GM18861 (cell line): ENCODE data around the gene PLXNA2.

Experiments used
- ATAC-seq: cut with Tn5 transposase; IDR thresholded peaks from one replicate; pipeline ENCODE4 v1.9.1; 2021; ENCODE audit not compliant: unreplicated experiment

The PLXNA2 gene

DNA sequence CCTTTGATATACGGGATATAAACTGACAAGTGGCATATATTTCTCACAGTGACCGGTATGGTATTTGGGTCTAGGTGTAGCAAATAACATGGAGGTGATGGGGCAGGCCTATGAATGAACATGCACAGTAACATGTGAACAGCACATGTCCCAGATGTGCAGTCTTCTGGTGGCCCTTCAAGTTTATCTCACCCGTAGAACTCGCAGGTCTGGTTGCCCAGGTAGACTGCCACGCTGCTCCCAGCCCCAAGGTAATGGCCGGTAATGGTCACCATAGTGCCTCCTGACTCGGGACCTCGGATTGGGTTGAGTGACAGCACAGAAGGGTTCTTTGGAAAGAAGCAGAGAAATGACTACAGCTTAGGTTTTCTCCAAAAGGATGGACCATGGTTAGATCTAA is 192.0 kb downstream of the PLXNA2 start:
- no peak for ATAC-seq

DNA sequence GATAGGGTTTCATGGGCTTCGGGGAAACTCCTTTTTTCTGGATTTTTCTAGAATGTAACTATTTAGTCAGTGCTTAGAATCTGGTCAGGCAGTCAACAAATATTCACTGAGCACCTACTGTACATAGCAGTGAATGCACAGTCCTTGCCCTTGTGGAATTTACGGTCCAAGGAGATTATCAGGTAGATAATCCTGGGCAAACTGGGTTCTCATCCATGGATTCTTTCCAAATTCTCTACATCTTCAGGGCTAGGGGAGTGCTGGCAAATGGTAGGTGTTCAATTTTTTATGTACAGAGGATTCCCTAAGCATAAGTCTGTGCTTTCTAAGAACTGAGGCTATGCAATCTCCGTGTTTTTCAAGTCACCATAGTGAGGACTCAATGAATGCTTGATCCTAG is 192.5 kb downstream of the PLXNA2 start:
- no peak for ATAC-seq

DNA sequence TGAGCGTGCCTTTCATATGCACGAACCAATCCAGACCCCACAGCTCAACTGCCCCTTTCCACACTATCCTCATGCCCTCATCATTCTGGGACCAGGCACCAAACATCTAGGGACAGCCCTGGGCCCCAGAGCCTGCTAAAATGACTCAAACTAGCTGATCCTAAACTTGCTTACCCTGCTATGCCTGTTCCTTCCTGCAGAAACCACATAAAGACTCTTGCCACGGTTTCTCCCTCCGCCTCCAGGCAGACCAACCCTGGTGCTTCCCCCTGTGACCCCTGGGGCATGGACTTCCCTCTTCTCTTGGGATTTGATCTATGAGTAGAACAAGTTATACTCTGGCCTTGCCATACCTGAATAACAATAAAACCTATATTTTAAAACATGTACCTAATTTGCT is 195.3 kb downstream of the PLXNA2 start:
- no peak for ATAC-seq

DNA sequence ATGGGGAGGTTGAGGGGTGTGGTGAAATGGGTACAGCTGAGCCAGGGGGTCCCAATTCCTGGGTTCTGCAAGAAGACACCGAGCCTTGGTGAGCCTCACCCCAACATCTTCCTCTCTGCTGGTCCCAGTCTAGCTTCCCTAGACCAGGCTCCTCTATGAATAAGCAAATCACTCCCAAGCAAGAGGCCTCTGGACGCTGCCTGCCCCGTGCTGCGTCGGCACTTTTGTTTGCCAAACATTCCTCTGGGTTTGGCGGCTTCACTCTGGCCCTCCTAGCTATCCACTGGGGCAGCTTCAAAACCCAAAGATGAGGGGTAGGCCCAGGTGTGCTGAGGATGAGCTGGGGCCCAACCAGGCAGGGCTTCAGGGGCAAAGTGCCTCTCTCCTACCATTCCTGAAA is 196.2 kb downstream of the PLXNA2 start:
- no peak for ATAC-seq

DNA sequence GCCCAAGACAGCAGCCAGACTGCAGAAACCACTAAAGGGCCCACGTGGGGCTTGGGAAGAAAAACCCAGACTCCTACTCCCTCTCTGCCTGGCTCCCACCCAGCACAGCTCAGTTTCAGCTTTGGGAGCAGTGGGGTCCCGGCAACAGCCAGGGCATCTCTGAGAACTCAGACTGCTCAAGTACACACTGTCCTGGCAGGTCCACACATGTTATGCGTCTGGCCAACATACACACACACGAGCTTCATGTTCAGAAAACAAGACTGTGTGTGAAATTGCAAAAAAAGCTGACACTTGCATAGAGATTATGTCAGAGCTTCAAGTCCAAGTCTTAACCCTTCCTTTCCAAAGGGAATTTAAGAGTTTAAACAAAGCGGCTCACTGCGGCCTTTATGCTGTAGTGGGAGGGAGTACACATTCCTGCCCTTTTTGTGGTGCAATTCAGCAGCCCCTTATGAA is 196.7 kb downstream of the PLXNA2 start:
- ATAC-seq = no peak

DNA sequence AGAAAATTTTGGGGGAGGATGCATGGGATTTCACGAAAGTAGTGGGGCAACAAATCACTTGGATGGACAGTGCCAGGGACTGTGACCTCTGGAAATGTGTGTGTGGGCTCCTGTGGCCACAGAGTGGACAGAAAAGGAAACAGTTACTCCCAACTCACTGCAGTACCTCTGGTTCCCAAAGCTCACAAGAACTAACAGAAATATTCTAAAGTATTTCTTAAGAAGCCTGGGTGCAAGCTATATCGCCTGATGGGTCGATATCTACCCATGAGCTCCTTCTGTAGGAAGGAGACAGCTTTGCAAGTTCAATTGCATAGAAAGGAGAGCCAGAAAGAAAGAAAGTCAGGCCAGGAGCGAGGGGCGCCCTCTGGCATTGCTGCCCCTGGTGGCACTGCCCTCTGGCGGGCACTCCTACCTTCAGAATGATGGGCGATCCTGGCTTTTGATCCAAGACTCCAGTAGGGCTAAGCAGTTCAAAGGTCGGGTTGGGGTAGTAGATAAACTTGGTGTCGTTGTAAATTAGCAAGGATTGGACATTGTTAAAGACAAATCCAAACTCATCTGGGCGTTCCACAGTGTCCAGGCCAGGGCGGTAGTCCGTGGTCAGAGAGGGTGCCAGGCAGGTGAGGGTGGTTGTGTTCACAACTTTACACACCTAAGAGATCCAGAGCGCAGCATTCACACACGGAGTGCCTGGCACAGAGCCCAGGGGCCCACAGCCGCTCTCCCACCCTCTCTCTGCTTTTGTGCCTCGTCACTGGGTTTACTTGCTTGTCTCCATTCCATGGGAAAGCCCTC is 198.5 kb downstream of the PLXNA2 start:
- ATAC-seq = no peak

DNA sequence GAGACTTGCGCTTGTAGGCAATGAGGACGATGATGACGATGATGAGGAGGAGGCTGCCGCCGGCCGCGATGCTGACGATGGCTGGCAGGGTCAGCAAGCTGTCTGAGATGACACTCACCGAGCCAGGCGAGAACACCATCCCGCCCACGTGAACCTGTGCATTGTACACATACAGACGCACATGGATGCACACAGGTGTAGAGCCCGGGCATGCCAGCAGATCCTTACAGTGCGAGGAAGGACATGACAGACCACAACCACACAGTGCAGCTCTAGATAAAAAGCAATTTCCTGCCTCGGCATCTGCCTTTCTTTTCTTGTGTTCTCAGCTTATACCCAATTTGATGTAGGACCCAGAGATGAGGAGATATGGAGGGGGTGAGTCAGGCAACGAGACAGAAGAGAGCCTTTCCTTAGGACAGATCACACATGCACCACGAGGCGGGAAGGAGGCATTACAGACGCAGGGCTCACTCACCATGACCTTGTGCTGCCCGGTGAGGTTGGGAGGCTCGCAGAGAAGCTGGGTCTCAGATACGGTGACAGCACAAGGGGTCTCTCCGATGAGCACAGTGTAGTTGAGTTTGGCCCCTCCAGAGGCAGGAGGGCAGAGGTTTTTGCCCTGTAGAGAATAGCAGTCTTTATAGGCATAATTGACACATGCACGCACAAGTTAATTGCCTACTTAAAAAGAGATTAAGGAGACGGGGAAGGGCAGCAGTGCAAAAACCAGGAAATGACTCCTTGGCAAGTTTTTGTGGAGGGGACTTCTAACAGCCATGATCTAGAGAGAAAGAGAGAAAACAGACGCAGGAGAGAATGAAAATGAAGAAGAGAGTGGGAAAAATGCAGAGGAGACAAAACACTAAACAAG is 199.4 kb downstream of the PLXNA2 start:
- ATAC-seq = no peak

DNA sequence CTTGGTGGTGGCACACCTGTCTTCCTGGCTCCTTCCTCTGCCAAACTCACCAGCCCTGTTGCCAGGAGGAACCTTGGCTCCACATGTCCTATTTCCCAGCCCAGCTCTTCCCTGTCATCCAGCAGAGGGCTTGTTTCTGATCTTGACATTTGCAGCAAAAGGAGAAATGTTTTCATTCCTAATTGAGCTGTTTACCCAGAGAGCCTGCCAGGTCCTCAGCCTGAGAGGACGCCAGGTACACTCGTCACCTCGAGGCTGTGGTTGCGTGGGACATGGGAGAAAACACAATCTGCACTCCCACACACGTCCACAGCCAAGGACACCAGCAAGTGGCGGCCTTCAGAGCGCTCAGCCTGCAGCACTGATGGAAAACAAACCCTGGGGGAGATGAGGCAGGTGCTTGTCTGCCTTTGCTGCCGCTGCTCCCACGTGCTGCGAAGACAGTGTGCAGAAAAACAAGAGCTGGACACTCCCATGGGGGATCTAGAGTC is 200.4 kb downstream of the PLXNA2 start:
- ATAC-seq = no peak

DNA sequence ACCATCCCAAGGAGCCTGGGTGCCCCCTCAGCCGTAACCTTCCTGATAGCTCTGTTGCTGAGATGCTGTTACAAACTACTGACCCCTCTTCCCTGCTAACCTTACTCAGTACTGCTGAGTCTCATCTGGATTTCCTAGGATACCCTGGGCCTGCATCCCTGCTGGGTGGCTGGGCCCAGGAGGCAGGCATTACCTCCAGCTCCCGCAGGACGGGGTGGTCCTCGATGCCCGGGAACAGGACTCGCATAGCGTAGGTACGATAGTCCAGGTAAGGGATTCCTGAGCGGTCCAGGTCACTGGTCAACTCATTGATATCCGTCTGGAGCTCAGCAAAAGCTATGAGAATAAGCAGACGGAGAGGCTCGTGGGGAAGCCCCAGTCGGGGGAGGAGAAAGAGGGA is 201.3 kb downstream of the PLXNA2 start:
- no peak for ATAC-seq

DNA sequence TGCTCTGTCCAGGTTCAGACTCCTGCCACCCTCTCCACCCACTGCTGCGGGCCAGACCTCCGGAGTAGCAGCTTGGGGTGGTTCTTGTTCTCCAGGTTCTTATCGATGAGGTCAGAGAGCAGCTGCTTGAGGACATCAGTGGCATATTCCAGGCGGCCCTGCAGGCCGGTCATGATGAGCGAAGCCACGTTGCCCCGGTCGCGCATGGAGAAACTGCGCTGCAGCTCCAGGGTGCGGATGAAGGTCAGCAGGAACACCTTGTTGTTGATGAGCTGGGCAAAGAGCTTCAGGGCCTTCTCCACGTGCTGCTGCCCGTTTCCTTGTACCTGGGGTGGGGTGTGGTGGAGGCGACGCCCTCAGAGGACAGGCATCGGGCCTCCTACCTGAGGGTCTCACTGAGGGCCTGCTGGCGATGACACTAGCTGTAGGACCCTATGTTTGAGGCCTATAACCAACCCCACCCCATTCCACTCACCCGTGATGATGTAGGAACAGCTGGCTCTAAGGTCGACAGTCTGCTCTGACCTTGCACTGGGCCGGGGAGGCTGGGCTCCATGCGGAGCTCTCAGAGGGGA is 202.1 kb downstream of the PLXNA2 start:
- ATAC-seq = no peak

DNA sequence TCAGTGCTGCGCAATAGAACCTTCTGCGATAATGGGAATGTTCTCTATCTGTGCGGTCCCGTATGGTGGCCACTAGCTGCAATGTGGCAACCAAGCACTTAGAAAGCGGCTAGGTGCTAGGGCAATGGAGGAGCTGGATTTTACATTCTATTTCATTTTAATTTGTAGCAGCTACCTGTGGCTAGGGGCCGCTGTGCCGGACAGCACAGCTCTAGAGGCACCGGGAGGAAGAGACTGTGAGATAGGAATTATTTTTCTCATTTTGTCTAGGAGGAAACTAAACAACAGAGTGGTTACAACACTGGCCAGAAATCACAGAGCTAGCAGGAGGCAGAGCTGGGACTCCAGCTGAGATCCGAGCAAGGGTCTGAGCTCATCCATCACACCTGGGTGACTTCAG is 202.7 kb downstream of the PLXNA2 start:
- ATAC-seq = no peak

DNA sequence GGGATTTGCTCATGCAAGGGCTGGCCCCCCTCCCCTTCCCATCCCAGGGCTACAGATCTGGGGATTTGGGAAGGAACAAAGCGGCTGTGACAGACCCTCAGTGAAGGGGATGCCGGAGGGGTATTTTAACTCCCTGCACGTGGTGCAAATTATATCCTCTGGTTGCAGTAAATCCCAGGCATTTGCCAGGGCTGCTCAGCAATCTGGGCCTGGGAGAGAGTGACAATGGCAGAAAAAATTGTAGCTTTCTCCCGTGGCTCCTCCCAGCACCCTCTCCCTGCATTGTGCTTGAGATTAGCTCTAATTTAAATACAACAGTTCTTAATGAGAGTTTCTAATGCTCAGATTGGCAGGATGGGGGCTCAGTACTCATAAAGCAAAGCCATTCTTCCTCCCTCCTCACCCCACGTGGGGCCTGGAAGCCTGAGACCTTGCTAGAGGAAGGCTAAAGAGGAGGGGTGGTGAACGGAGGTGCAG is 203.3 kb downstream of the PLXNA2 start:
- ATAC-seq = no peak

DNA sequence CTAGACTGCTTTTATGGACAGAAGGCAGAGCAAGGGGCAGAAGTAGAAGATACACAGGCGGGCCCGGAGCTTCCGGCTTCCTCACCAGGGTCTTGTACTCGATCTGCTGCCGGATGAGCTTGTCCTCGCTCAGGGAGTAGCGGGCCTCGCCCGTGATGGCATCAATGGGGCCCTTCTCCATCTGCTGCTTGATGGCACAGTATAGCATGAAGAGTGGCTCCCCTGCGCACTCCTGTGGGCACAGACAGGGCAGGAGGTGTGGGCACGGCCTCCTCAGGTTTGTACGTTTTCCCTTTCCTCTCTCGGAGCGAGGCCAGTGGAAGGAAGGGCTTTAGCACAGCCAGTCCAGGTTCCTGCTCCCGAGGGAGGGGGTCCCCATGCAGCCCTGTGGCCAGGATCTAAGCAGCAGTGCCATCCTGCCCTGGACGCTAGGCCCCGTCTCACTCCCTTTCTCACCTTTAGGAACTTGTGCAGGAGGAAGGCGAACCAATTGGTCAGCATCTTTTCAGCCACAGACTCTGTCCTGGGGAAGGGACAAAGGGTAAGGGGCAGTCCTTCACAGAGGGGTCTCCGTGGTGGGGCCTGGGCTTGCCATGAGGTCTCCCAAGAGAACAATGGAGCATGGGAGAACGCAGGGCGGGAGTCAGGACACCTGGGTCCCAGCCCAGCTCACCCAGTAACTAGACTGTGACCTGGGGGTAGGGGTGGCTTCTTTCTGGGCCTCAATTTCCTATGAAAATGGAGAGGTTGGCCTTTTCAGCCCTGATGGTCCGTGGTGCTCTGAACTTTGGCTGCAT is 204.4 kb downstream of the PLXNA2 start:
- ATAC-seq = no peak

DNA sequence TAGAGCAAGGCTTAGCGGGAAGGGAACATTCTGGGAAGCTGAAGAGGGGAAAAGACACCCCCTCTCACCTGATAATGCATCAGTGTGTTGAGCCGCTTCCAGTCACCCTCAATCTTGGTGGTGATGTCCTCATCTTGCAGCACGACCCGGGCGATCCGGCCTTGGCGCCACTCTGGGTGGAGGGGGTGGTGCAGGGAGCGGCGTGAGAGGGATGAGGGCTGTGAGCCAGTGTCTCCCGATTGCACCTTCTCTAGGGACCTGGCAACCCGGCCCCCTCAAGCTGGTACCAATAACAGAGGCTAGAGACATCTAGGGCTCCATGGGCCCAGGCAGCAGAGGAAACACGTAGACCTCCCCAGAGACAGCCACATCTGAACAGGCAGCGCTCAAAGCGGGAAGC is 205.9 kb downstream of the PLXNA2 start:
- ATAC-seq = no peak

DNA sequence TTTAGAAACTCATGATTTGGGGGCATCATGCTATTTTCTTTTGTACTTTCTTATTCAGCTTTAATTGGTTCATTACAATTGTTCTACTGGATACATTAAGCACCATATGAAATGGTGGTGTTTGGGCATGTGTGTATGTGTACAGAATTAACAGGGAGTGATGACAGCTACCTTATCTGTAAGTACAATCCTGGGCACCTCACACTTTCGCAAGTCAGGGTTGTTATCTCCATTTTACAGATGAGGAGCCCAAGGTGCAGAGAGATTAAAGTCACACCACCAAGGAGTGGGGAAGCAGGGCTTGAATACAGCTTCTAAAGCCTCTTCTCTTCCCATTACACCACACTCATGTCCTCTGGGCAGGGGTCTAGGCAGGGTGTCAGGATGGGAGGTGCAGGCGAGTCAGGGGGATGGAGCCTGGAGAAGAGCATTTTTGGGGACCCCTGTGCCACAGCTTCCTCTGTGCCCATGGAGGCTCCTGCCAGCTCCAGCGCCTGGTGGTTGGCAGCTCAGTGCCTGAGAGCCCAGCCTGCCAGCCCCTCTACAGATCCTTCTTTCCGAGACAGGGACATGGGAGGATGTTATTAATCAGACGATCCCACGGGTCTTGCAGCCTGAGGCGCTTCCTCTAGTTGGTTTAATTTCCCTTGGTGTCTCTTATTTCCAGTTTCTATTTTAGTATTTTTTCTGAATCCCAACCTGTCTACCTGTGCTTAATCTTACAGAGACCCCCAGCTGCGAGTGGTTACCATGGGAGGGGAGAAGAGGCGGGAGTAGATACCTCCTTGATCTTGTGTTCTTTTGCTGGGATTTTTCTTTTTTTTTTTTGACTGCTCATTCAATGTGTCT is 207.0 kb downstream of the PLXNA2 start:
- ATAC-seq = no peak

DNA sequence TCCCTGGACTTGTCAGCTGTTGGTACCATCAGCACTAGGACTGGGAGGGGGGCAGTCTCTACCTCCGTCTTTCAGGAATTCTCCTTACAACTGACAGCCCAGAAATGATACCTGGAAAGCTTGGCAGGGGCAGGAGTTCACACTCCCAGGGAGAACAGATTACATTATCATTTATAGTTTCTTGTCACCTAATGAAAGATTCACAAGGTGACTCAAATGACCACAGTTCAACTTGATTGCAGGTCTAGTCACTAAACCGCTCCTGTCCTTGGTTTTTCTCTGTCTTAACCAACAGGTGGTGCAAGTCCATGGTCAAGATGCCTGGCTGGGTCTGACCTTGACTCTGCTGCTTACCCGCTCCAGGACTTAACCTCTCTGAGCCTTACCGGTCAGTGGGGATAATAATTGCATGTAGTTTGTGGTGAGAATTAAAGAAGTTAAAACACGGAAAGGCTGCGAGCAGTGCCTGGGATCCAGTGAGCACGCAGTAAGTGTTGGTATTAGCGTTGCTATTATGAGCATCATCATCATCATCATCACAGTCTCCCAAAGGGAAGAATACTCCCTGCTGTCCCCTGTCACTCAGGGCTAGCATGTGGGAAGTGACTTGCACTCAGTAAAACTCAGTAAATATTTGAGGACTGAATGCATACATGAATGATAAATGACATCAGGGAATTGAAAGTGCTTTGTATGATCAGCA is 207.9 kb downstream of the PLXNA2 start:
- no peak for ATAC-seq

DNA sequence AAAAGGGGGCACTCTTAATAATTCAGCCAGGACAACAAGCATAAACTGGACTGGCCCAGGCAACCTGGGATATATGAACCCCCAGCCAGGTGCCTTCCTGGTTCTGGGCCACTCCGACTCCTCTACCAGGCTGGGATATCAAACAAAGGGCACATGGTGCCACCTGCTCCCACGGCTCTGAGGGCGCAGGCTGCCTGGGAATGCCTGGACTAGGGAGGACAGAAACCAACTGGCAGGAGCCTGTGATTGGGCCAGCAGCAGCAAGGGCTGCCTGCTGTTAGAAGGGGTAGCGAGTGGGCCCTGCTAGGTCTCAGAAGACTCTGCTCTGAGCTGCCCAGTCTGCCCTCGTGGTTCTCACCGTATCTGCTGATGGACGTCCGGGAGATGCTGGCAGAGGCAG is 210.0 kb downstream of the PLXNA2 start:
- no peak for ATAC-seq

DNA sequence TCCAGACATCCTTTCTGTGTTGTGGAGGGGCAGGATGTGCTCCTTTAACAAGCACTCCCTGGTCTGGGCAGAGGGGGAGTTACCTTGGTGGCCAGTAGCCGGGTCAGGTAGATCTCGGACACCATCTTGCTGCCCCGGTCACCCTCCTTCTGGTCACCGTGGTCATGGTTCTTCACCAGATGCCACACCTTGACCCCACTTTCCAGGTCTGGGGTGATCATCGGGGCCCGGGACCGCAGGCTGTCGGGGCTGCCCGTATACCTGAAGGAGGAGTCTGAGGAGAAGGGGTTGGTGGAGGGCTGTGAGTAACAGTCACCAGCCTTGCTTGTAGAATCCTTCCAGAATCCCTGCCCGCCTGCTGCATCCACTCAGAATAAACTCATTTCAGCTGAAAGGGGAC is 210.9 kb downstream of the PLXNA2 start:
- ATAC-seq = no peak

DNA sequence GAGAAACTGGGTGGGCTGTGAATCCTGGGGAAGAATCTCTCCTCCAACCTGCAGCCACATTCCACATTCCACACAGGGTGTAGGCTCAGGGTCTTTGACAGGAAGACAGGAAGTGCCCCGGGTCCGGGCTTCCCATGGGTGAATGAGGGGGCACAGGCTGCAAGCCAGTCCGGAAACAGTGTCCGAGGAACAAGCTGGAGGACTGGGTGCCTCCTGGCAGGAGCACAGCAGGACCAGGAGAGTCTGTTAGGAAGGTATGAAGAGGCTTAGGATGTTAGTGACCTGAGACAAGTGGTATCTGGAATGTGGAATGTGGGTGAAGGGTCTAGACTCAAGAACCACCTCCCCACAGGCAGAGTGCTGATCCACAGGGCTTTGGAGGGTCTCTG is 212.3 kb downstream of the PLXNA2 start:
- ATAC-seq = no peak
